AML-193 (cell line): ENCODE results near the gene CALHM3.
"Not testable (repeated sequence)": the region's sequence is repeated elsewhere in the genome, so short reads cannot be mapped to it uniquely, and the experiment has no call there.

Experiments used
- DNase-seq, 2 experiments: peaks; one replicate each; lab custom pipeline; 2025; lab: John Stamatoyannopoulos, UW

The CALHM3 gene

GRCh38 chr10:103479135-103479534, at the start of gene CALHM3:
CALHM3 (minus strand) TSS chr10:103479240; CDS start chr10:103479032, 208 bp downstream.
- no peak for DNase-seq

- no peak for DNase-seq
Observed at GRCh38 chr10:103528549-103528948, 49.5 kb upstream of the CALHM3 start.

- not testable (repeated sequence) for DNase-seq
Observed at GRCh38 chr10:103527476-103527875, 48.4 kb upstream of the CALHM3 start.

GRCh38 chr10:103525901-103526300, 46.9 kb upstream of the CALHM3 start:
- DNase-seq = no peak

- no peak for DNase-seq
Observed at GRCh38 chr10:103523683-103524082, 44.6 kb upstream of the CALHM3 start.

GRCh38 chr10:103522006-103522405, 43.0 kb upstream of the CALHM3 start:
- DNase-seq = not testable (repeated sequence)

GRCh38 chr10:103519798-103520197, 40.8 kb upstream of the CALHM3 start:
- no peak for DNase-seq

- no peak for DNase-seq
Observed at GRCh38 chr10:103517234-103518085, 38.4 kb upstream of the CALHM3 start.

- no peak for DNase-seq
Observed at GRCh38 chr10:103514244-103514643, 35.2 kb upstream of the CALHM3 start.

- DNase-seq = no peak
Observed at GRCh38 chr10:103513380-103514060, 34.5 kb upstream of the CALHM3 start.

GRCh38 chr10:103512591-103513379, 33.7 kb upstream of the CALHM3 start:
- no peak for DNase-seq

- DNase-seq = no peak
Observed at GRCh38 chr10:103512166-103512565, 33.1 kb upstream of the CALHM3 start.

- DNase-seq = no peak
Observed at GRCh38 chr10:103510791-103511752, 32.0 kb upstream of the CALHM3 start.

- no peak for DNase-seq
Observed at GRCh38 chr10:103510046-103510685, 31.1 kb upstream of the CALHM3 start.

GRCh38 chr10:103507235-103508191, 28.5 kb upstream of the CALHM3 start:
- DNase-seq = no peak

GRCh38 chr10:103506061-103506460, 27.0 kb upstream of the CALHM3 start:
- no peak for DNase-seq

- no peak for DNase-seq
Observed at GRCh38 chr10:103504181-103504783, 25.2 kb upstream of the CALHM3 start.

- DNase-seq = not testable (repeated sequence)
Observed at GRCh38 chr10:103503777-103504176, 24.7 kb upstream of the CALHM3 start.
